Activated naive CD4-positive, alpha-beta T cell treated with anti-CD3 and anti-CD28 coated beads, Interleukin-2, amount 10 ng/mL, durations not matched to agents 7 days and 5 days (primary cell): ENCODE data around the gene SKA2.
"Not testable (repeated sequence)": the region's sequence is repeated elsewhere in the genome, so short reads cannot be mapped to it uniquely, and the experiment has no call there.

Source experiments
- CTCF ChIA-PET: fragments of 350-600 bp; sonication (Branson Sonifier 250); formaldehyde crosslinking; loops from one replicate; lab custom pipeline; 2021; ENCODE audit warnings: antibody characterized with exemption; lab: Charles Lee
- DNase-seq: peaks from one replicate; pipeline ENCODE4 v3.0.0-alpha.2; 2020
- H3K27ac Mint-ChIP-seq: one replicate; pipeline ENCODE4 v1.8.0; 2021; ENCODE audit warnings: mild to moderate bottlenecking, moderate library complexity, mixed read lengths
- H3K27me3 Mint-ChIP-seq: one replicate; pipeline ENCODE4 v1.8.0; 2021; ENCODE audit warnings: mild to moderate bottlenecking, mixed read lengths
- H3K36me3 Mint-ChIP-seq: one replicate; pipeline ENCODE4 v1.8.0; 2021; ENCODE audit warnings: mixed read lengths
- H3K4me1 Mint-ChIP-seq: one replicate; pipeline ENCODE4 v1.8.0; 2021; ENCODE audit warnings: mixed read lengths
- H3K4me3 Mint-ChIP-seq: one replicate; pipeline ENCODE4 v1.8.0; 2021; ENCODE audit warnings: mild to moderate bottlenecking, moderate library complexity, mixed read lengths
- H3K9me3 Mint-ChIP-seq: one replicate; pipeline ENCODE4 v1.8.0; 2021; ENCODE audit warnings: mixed read lengths

SKA2 gene

GRCh38 chr17:59105852-59106462 is 49.0 kb downstream of the SKA2 start:
- Mint-ChIP-seq H3K36me3 (peaks cover 27% of the 10 kb centered on the region), H3K4me1 (peaks cover 54% of the 10 kb centered on the region), H3K4me3 (peak overlapping the region; percentile 97), H3K9me3 (no peaks in the 10 kb centered on the region), H3K27me3 (peaks cover 5% of the 10 kb centered on the region), H3K27ac (peak overlapping the region; percentile 94)
- peak; percentile 86 for DNase-seq
- CTCF ChIA-PET = interaction anchor here (0.8 kb wide), 1 partner anchor 598 kb away, joined by 3 read pairs; no protein-coding TSS in a partner anchor

- Mint-ChIP-seq H3K4me1 (peaks cover 32% of the 10 kb centered on the region), H3K4me3 (no peak overlapping the region), H3K27me3 (no peaks in the 10 kb centered on the region), H3K9me3 (no peaks in the 10 kb centered on the region), H3K27ac (no peak overlapping the region), H3K36me3 (peaks cover 40% of the 10 kb centered on the region)
- no peak for DNase-seq
- CTCF ChIA-PET = no interaction called here
Measured at GRCh38 chr17:59101178-59101577, 53.8 kb downstream of the SKA2 start.

GRCh38 chr17:59097876-59098275 is 57.1 kb downstream of the SKA2 start:
- CTCF ChIA-PET = no interaction called here
- H3K9me3 Mint-ChIP-seq = no peaks in the 10 kb centered on the region
- DNase-seq = no peak
- H3K36me3 Mint-ChIP-seq = peaks cover 39% of the 10 kb centered on the region
- no peak overlapping the region for H3K4me3 Mint-ChIP-seq
- H3K27ac Mint-ChIP-seq = no peak overlapping the region
- H3K27me3 Mint-ChIP-seq = no peaks in the 10 kb centered on the region
- H3K4me1 Mint-ChIP-seq = peaks cover 15% of the 10 kb centered on the region

GRCh38 chr17:59094861-59095530 is 60.0 kb downstream of the SKA2 start:
- no peaks in the 10 kb centered on the region for H3K9me3 Mint-ChIP-seq
- peaks cover 25% of the 10 kb centered on the region for H3K36me3 Mint-ChIP-seq
- no peak overlapping the region for H3K4me3 Mint-ChIP-seq
- DNase-seq = no peak
- peaks cover 9% of the 10 kb centered on the region for H3K4me1 Mint-ChIP-seq
- CTCF ChIA-PET = interaction anchor here (0.7 kb wide), 1 partner anchor 1081 kb away, joined by 3 read pairs; no protein-coding TSS in a partner anchor
- H3K27me3 Mint-ChIP-seq = no peaks in the 10 kb centered on the region
- H3K27ac Mint-ChIP-seq = no peak overlapping the region

GRCh38 chr17:59093702-59094231 is 61.2 kb downstream of the SKA2 start:
- Mint-ChIP-seq H3K27me3 (no peaks in the 10 kb centered on the region), H3K27ac (no peak overlapping the region), H3K9me3 (no peaks in the 10 kb centered on the region), H3K36me3 (peaks cover 24% of the 10 kb centered on the region), H3K4me1 (peaks cover 9% of the 10 kb centered on the region), H3K4me3 (no peak overlapping the region)
- CTCF ChIA-PET = no interaction called here
- no peak for DNase-seq

GRCh38 chr17:59093145-59093701 is 61.8 kb downstream of the SKA2 start:
- Mint-ChIP-seq H3K4me1 (peaks cover 9% of the 10 kb centered on the region), H3K27me3 (no peaks in the 10 kb centered on the region), H3K27ac (no peak overlapping the region), H3K9me3 (no peaks in the 10 kb centered on the region), H3K36me3 (peaks cover 24% of the 10 kb centered on the region), H3K4me3 (no peak overlapping the region)
- CTCF ChIA-PET = no interaction called here
- no peak for DNase-seq

- H3K27ac Mint-ChIP-seq, H3K4me3 Mint-ChIP-seq, H3K9me3 Mint-ChIP-seq, H3K27me3 Mint-ChIP-seq, H3K4me1 Mint-ChIP-seq, CTCF ChIA-PET, DNase-seq: not testable (repeated sequence)
- peaks cover 15% of the 10 kb centered on the region for H3K36me3 Mint-ChIP-seq
Measured at GRCh38 chr17:59090593-59090992, 64.4 kb downstream of the SKA2 start.

- Mint-ChIP-seq H3K27ac (no peak overlapping the region), H3K36me3 (peaks cover 36% of the 10 kb centered on the region), H3K9me3 (no peaks in the 10 kb centered on the region), H3K4me1 (peaks cover 5% of the 10 kb centered on the region), H3K4me3 (no peak overlapping the region), H3K27me3 (no peaks in the 10 kb centered on the region)
- CTCF ChIA-PET = no interaction called here
- no peak for DNase-seq
Measured at GRCh38 chr17:59084154-59084553, 70.8 kb downstream of the SKA2 start.

GRCh38 chr17:59074494-59074893 is 80.5 kb downstream of the SKA2 start:
- Mint-ChIP-seq H3K4me3 (no peak overlapping the region), H3K27me3 (no peaks in the 10 kb centered on the region), H3K9me3 (no peaks in the 10 kb centered on the region), H3K27ac (no peak overlapping the region), H3K4me1 (no peaks in the 10 kb centered on the region), H3K36me3 (peaks cover 26% of the 10 kb centered on the region)
- no peak for DNase-seq
- CTCF ChIA-PET = no interaction called here

- no peaks in the 10 kb centered on the region for H3K4me1 Mint-ChIP-seq
- H3K9me3 Mint-ChIP-seq = no peaks in the 10 kb centered on the region
- DNase-seq = no peak
- H3K27me3 Mint-ChIP-seq = no peaks in the 10 kb centered on the region
- H3K36me3 Mint-ChIP-seq = peaks cover 26% of the 10 kb centered on the region
- H3K27ac Mint-ChIP-seq = no peak overlapping the region
- no peak overlapping the region for H3K4me3 Mint-ChIP-seq
- CTCF ChIA-PET = no interaction called here
Measured at GRCh38 chr17:59073972-59074371, 81.0 kb downstream of the SKA2 start.

- no peaks in the 10 kb centered on the region for H3K4me1 Mint-ChIP-seq
- H3K27ac Mint-ChIP-seq = no peak overlapping the region
- H3K4me3 Mint-ChIP-seq = no peak overlapping the region
- CTCF ChIA-PET = interaction anchor here (0.8 kb wide), 1 partner anchor 37 kb away, joined by 3 read pairs; the partner anchor contains the start of gene TRIM37
- no peak for DNase-seq
- no peaks in the 10 kb centered on the region for H3K27me3 Mint-ChIP-seq
- peaks cover 36% of the 10 kb centered on the region for H3K36me3 Mint-ChIP-seq
- H3K9me3 Mint-ChIP-seq = no peaks in the 10 kb centered on the region
Measured at GRCh38 chr17:59069856-59070255, 85.1 kb downstream of the SKA2 start.

- Mint-ChIP-seq H3K27ac (no peak overlapping the region), H3K4me3 (no peak overlapping the region), H3K36me3 (peaks cover 38% of the 10 kb centered on the region), H3K4me1 (no peaks in the 10 kb centered on the region), H3K27me3 (no peaks in the 10 kb centered on the region), H3K9me3 (no peaks in the 10 kb centered on the region)
- CTCF ChIA-PET = no interaction called here
- no peak for DNase-seq
Measured at GRCh38 chr17:59067756-59068155, 87.2 kb downstream of the SKA2 start.

- DNase-seq = no peak
- H3K27ac Mint-ChIP-seq = no peak overlapping the region
- peaks cover 41% of the 10 kb centered on the region for H3K36me3 Mint-ChIP-seq
- H3K4me1 Mint-ChIP-seq = no peaks in the 10 kb centered on the region
- H3K4me3 Mint-ChIP-seq = no peak overlapping the region
- no peaks in the 10 kb centered on the region for H3K9me3 Mint-ChIP-seq
- no peaks in the 10 kb centered on the region for H3K27me3 Mint-ChIP-seq
- CTCF ChIA-PET = no interaction called here
Measured at GRCh38 chr17:59067340-59067739, 87.6 kb downstream of the SKA2 start.

- Mint-ChIP-seq H3K36me3 (peaks cover 35% of the 10 kb centered on the region), H3K4me3 (no peak overlapping the region), H3K27me3 (no peaks in the 10 kb centered on the region), H3K9me3 (no peaks in the 10 kb centered on the region), H3K4me1 (no peaks in the 10 kb centered on the region), H3K27ac (no peak overlapping the region)
- CTCF ChIA-PET = no interaction called here
- no peak for DNase-seq
Measured at GRCh38 chr17:59062509-59062908, 92.5 kb downstream of the SKA2 start.
